Esophagus muscularis mucosa (tissue), 4 donors: Measurements from ENCODE around the gene SFTA2. TPM values are rescaled to one million over a fixed set of nuclear protein-coding genes. Genes with fewer than 3 reads are reported as not detected.

Source experiments
- DNase-seq: peaks from one replicate; pipeline ENCODE4 v3.0.0-alpha.2; 2017; ENCODE audit errors: extremely low spot score
- H3K27ac ChIP-seq, 4 donors: fragments of 200-600 bp; sonication (generic); replicated peaks in 1 of 4; 1 replicate in 3 of 4; 2 replicates in 1 of 4; pipeline ENCODE4 v1.5.1; 2016 to 2019; ENCODE audit warnings: mild to moderate bottlenecking in 1 of 4
- H3K27me3 ChIP-seq, 4 donors: fragments of 200-600 bp; sonication (generic); one replicate each; pipeline versions ENCODE4 v1.5.1 to v1.6.0; 2016 to 2019
- H3K36me3 ChIP-seq, 4 donors: fragments of 200-600 bp; sonication (generic); one replicate each; pipeline ENCODE4 v1.5.1; 2016 to 2019
- H3K4me1 ChIP-seq, 4 donors: fragments of 200-600 bp; sonication (generic); one replicate each; pipeline ENCODE4 v1.5.1; 2016 to 2019
- H3K4me3 ChIP-seq, 4 donors: fragments of 200-600 bp; sonication (generic); 1 replicate in 2 of 4; 2 replicates in 2 of 4; pipeline ENCODE4 v1.5.1; 2016 to 2019; ENCODE audit warnings: mild to moderate bottlenecking in 4 of 4, moderate library complexity in 1 of 4
- H3K9me3 ChIP-seq, 4 donors: fragments of 200-600 bp; sonication (generic); 1 replicate in 3 of 4; 2 replicates in 1 of 4; pipeline ENCODE4 v1.5.1; 2016 to 2019
- CTCF ChIP-seq, 3 experiments: fragments of 200-600 bp in 2 of 3; fragments of 450-650 bp in 1 of 3; sonication (generic) in 2 of 3; IDR thresholded peaks; one replicate each; pipeline ENCODE4 v1.5.1; 2017 to 2019; ENCODE audit warnings: antibody characterized with exemption in 3 of 3, mild to moderate bottlenecking in 2 of 3, moderate library complexity in 1 of 3
- EP300 ChIP-seq: sonication (generic); formaldehyde crosslinking; IDR thresholded peaks from one replicate; pipeline ENCODE4 v1.6.1; 2017; ENCODE audit warnings: antibody characterized with exemption
- POLR2A ChIP-seq: fragments of 450-650 bp; IDR thresholded peaks from one replicate; pipeline ENCODE4 v1.6.1; 2017; ENCODE audit warnings: antibody characterized with exemption, moderate library complexity, mild to moderate bottlenecking, low read depth
- POLR2AphosphoS5 ChIP-seq, 2 donors: sonication (generic); formaldehyde crosslinking; IDR thresholded peaks; one replicate each; pipeline ENCODE4 v1.6.1; 2017; ENCODE audit warnings: antibody characterized with exemption in 2 of 2
- WGBS: methylation state at CpG from one replicate; pipeline ENCODE4 v1.1.5; 2018; 5-methylcytosine and 5-hydroxymethylcytosine counted together
- intact Hi-C: fragments of 100-400 bp; cut with DNase I; formaldehyde crosslinking; loops from one replicate; pipeline ENCODE4 v1.15.1; 2023
- total RNA-seq, 4 donors: library from RNA; depleted of rRNA; stranded (reverse); fragments of >200 nt; gene quantifications; one replicate each; pipeline versions ENCODE4 v1.1.0 to v1.2.1, GENCODE V29; 2016

Gene SFTA2
- total RNA-seq, 4 donors from 2014 or later, result 1.1 TPM; not detected in 3

DNA sequence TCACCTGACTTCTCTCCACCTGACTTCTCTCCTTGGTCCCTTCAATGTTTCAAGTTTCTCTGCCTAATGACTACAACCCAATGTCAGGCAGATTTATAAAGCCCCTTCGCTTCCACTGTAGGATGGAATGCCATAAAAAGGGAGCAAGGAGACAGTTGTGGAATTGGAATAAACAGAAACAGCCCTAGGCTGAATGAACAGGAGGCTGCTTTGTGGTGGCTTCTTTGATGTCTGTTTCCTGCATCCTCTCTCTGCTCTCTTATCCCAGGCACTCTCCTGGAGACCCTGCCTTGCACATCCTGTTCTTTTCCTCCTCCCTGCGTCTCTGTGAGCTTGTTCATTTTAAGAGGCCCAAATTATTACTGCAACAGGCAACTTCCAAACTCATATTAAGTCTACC lies 25.7 kb upstream of the SFTA2 start:
- no peak for TF ChIP-seq CTCF (IDR thresholded peaks at IDR 0.05)
- no peak for TF ChIP-seq POLR2A
- TF ChIP-seq EP300, result no peak
- TF ChIP-seq POLR2AphosphoS5 (IDR thresholded peaks at IDR 0.05), result no peak
- Histone ChIP-seq H3K9me3 (no peaks in the 10 kb centered on the region), H3K36me3 (no peaks in the 10 kb centered on the region), H3K27ac (no peak overlapping the region), H3K4me3 (no peak overlapping the region), H3K27me3 (peaks cover 0 to 29% (median 0%) of the 10 kb centered on the region in 4 donors), H3K4me1 (peaks cover 10 to 13% (median 13%) of the 10 kb centered on the region in 4 donors)
- WGBS, result 77% methylated on average over 2 of the region's 2 CpGs
- intact Hi-C loops, result no loop called here
- no peak for DNase-seq

DNA sequence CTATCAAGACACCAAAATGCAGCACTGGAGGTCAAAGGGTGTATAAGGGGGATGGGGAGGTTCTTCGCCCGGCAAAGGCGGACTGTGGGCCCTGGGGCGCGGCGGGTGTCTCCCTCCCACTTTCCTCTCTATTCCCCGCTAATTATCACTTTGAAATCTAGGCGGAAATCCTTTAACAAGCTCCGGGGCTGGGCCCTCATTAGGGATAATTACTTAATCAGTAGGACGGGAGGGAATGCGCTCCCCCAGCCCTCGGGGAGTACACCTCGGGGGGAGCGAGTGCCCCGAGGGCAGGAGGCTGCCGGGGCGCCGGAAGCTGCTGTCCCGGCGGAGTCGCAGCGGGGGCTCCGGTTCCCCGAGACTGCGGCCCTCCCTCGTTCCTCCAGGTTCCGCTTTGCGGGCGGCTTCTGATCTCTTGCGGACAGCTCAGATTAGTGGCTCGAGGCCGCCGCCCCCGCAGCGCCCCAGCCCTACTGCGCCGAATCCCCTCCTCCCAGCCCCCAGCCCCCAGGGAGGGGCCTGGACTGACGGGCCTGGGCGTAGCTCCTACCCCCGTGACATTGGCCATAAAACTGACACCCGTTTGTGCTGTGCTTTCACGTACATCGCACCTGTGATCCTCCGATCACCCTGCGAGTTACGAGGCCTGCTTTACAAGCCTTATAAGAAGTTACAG lies 23.5 kb upstream of the SFTA2 start:
- Histone ChIP-seq H3K36me3 (no peaks in the 10 kb centered on the region), H3K27ac (peak overlapping the region in 2 of 4 donors; percentile 17 to 24), H3K4me3 (peak overlapping the region; percentile 54 to 62 (median 55)), H3K9me3 (no peaks in the 10 kb centered on the region), H3K4me1 (peaks cover 10 to 13% (median 13%) of the 10 kb centered on the region in 4 donors), H3K27me3 (peaks cover 0 to 44% (median 0%) of the 10 kb centered on the region in 4 donors)
- WGBS, result 17% methylated on average over 10 of the region's 46 CpGs
- DNase-seq, result no peak
- intact Hi-C loops, result no loop called here
- no peak for TF ChIP-seq EP300
- TF ChIP-seq CTCF (IDR thresholded peaks at IDR 0.05), result no peak
- TF ChIP-seq POLR2AphosphoS5 (IDR thresholded peaks at IDR 0.05), result peak in 1 of 2 donors; percentile 11
- TF ChIP-seq POLR2A, result no peak

- no peaks in the 10 kb centered on the region for H3K9me3 ChIP-seq
- peaks cover 0 to 51% (median 0%) of the 10 kb centered on the region in 4 donors for H3K27me3 ChIP-seq
- H3K27ac ChIP-seq, result peak overlapping the region in 1 of 4 donors; percentile 24
- 73% methylated on average over 9 of the region's 9 CpGs for WGBS
- peaks cover 10 to 13% (median 13%) of the 10 kb centered on the region in 4 donors for H3K4me1 ChIP-seq
- H3K4me3 ChIP-seq, result peak overlapping the region; percentile 54 to 62 (median 55)
- no peaks in the 10 kb centered on the region for H3K36me3 ChIP-seq
- DNase-seq, result no peak
- intact Hi-C loops, result no loop called here
- no peak for TF ChIP-seq EP300
- no peak for TF ChIP-seq CTCF (IDR thresholded peaks at IDR 0.05)
- no peak for TF ChIP-seq POLR2AphosphoS5 (IDR thresholded peaks at IDR 0.05)
- no peak for TF ChIP-seq POLR2A
Measured at GRCh38 chr6:30954631-30955366, 22.8 kb upstream of the SFTA2 start.

- 80% methylated on average over 5 of the region's 5 CpGs for WGBS
- DNase-seq, result no peak
- peaks cover 10 to 13% (median 13%) of the 10 kb centered on the region in 4 donors for H3K4me1 ChIP-seq
- peaks cover 0 to 53% (median 0%) of the 10 kb centered on the region in 4 donors for H3K27me3 ChIP-seq
- no peak overlapping the region for H3K27ac ChIP-seq
- no peak for TF ChIP-seq POLR2A
- intact Hi-C loops, result no loop called here
- H3K4me3 ChIP-seq, result no peak overlapping the region
- H3K9me3 ChIP-seq, result no peaks in the 10 kb centered on the region
- H3K36me3 ChIP-seq, result no peaks in the 10 kb centered on the region
Measured at GRCh38 chr6:30951907-30952469, 20.0 kb upstream of the SFTA2 start.

GRCh38 chr6:30948811-30949210 lies 16.8 kb upstream of the SFTA2 start:
- TF ChIP-seq POLR2A (no peak), POLR2AphosphoS5 (IDR thresholded peaks at IDR 0.05) (no peak), CTCF (IDR thresholded peaks at IDR 0.05) (no peak), EP300 (no peak)
- H3K27ac ChIP-seq, result no peak overlapping the region
- WGBS, result 91% methylated on average over 6 of the region's 6 CpGs
- H3K9me3 ChIP-seq, result no peaks in the 10 kb centered on the region
- intact Hi-C loops, result no loop called here
- peaks cover 0 to 31% (median 0%) of the 10 kb centered on the region in 4 donors for H3K27me3 ChIP-seq
- no peak overlapping the region for H3K4me3 ChIP-seq
- H3K36me3 ChIP-seq, result no peaks in the 10 kb centered on the region
- no peak for DNase-seq
- no peaks in the 10 kb centered on the region for H3K4me1 ChIP-seq
